ENCODE data around the gene RAD51B.

Gene RAD51B

GRCh38 chr14:68532496-68532895 lies 712.9 kb downstream of the RAD51B start:
- DNase-seq (ENCODE audit: low read depth): no peak
- no peak overlapping the region for H3K4me3 ChIP-seq (ENCODE audit: low read length)
- TF ChIP-seq CTCF (conservative IDR thresholded peaks at IDR 0.05; ENCODE audit: low read depth, low read length): no peak

- DNase-seq (ENCODE audit: low read depth): no peak
- TF ChIP-seq CTCF (conservative IDR thresholded peaks at IDR 0.05; ENCODE audit: low read depth, low read length): no peak
- no peak overlapping the region for H3K4me3 ChIP-seq (ENCODE audit: low read length)
Measured at GRCh38 chr14:68534276-68534675, 714.7 kb downstream of the RAD51B start.

- no peak overlapping the region for H3K4me3 ChIP-seq (ENCODE audit: low read length)
- peak; percentile 88 for DNase-seq (ENCODE audit: low read depth)
- peak; percentile 8 for TF ChIP-seq CTCF (conservative IDR thresholded peaks at IDR 0.05; ENCODE audit: low read depth, low read length)
Measured at GRCh38 chr14:68535404-68536017, 715.9 kb downstream of the RAD51B start.

GRCh38 chr14:68536018-68536410 lies 716.4 kb downstream of the RAD51B start:
- H3K4me3 ChIP-seq (ENCODE audit: low read length): no peak overlapping the region
- DNase-seq (ENCODE audit: low read depth): no peak
- TF ChIP-seq CTCF (conservative IDR thresholded peaks at IDR 0.05; ENCODE audit: low read depth, low read length): no peak

- no peak for TF ChIP-seq CTCF (conservative IDR thresholded peaks at IDR 0.05; ENCODE audit: low read depth, low read length)
- no peak for DNase-seq (ENCODE audit: low read depth)
- no peak overlapping the region for H3K4me3 ChIP-seq (ENCODE audit: low read length)
Measured at GRCh38 chr14:68538639-68539038, 719.1 kb downstream of the RAD51B start.

GRCh38 chr14:68539241-68539737 lies 719.7 kb downstream of the RAD51B start:
- H3K4me3 ChIP-seq (ENCODE audit: low read length): no peak overlapping the region
- TF ChIP-seq CTCF (conservative IDR thresholded peaks at IDR 0.05; ENCODE audit: low read depth, low read length): no peak
- DNase-seq (ENCODE audit: low read depth): no peak

- no peak for TF ChIP-seq CTCF (conservative IDR thresholded peaks at IDR 0.05; ENCODE audit: low read depth, low read length)
- no peak for DNase-seq (ENCODE audit: low read depth)
- H3K4me3 ChIP-seq (ENCODE audit: low read length): no peak overlapping the region
Measured at GRCh38 chr14:68539789-68540188, 720.2 kb downstream of the RAD51B start.
